NB4 (cell line): ENCODE data around the gene DYNLT3.

Experiments
- DNase-seq: peaks from one replicate; pipeline ENCODE4 v3.0.0; 2010; ENCODE audit warnings: low read depth
- H3K4me3 ChIP-seq: one replicate; pipeline ENCODE4 v1.5.1; 2011; ENCODE audit warnings: mild to moderate bottlenecking, low read depth, low read length, moderate library complexity
- CTCF ChIP-seq: IDR thresholded peaks from one replicate; pipeline ENCODE4 v1.5.1; 2012; ENCODE audit warnings: low read depth, low read length
- MAX ChIP-seq: IDR thresholded peaks from 2 replicates; pipeline ENCODE4 v1.6.1; 2011; ENCODE audit warnings: low read depth, low read length
- MYC ChIP-seq: IDR thresholded peaks from 2 replicates; pipeline ENCODE4 v1.6.1; 2011; ENCODE audit warnings: low read depth, low read length

The DYNLT3 gene

GRCh38 chrX:37796805-37797204 is 50.6 kb downstream of the DYNLT3 start:
- H3K4me3 ChIP-seq: no peak overlapping the region
- TF ChIP-seq MYC (0 out of 2 replicates have a peak, but pooled peaks have one; percentile 41), MAX (no peak)
- DNase-seq: peak; percentile 88

GRCh38 chrX:37796310-37796709 is 51.1 kb downstream of the DYNLT3 start:
- no peak overlapping the region for H3K4me3 ChIP-seq
- DNase-seq: no peak

More at GRCh38 chrX:37796310-37796709, 51.1 kb downstream of the DYNLT3 start:
- TF ChIP-seq MYC (no peak), CTCF (no peak)
